Glomerular endothelial cell (primary cell): Measurements from ENCODE around the gene TRIO. TPM values are rescaled to one million over a fixed set of nuclear protein-coding genes. Genes with fewer than 3 reads are reported as not detected.

Experiments
- DNase-seq: peaks from one replicate; pipeline ENCODE4 v3.0.0-alpha.2; 2011; ENCODE audit warnings: low read depth, low spot score; ENCODE audit errors: extremely low read depth
- total RNA-seq: library from RNA; depleted of rRNA; stranded (reverse); fragments of >200 nt; gene quantifications from 2 replicates; pipeline ENCODE4 v1.2.3, GENCODE V29; 2015

Gene TRIO
- total RNA-seq, 1 donor from 2014 or later: 304 TPM

DNA sequence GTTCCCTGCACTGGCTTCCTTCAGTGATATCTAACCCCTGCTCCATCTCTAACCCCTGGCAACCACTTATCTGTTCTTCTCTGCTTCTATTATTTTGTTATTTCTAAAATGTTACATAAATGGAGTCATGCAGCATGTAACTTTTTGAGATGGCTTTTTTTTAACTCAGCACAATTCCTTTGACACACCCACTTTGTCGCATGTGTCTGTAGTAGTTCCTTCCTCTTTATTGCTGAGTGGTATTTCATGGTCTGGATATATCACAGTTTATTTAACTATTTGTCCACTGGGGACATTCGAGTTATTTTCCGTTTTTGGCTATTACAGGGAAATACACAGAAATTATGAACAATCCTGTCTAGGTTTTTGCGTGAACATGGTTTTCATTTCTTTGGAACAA is 200.2 kb downstream of the TRIO start:
- DNase-seq: no peak

- DNase-seq: no peak
Observed at GRCh38 chr5:14347522-14347921, 204.4 kb downstream of the TRIO start.

GRCh38 chr5:14348142-14348541 is 205.0 kb downstream of the TRIO start:
- no peak for DNase-seq

DNA sequence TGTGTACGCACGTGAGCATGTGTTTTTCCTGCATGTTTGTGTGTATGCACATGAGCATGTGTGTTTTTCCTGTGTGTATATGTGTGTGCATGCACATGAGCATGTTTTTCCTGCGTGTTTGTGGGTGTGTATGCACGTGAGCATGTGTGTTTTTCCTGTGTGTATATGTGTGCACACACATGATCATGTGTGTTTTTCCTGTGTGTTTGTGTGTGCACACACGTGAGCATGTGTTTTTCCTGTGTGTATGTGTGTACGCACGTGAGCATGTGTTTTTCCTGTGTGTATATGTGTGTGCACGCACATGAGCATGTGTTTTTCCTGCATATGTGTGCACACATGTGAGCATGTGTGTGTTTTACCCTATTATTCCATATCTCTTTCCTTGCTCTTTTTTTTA is 205.9 kb downstream of the TRIO start:
- no peak for DNase-seq

DNA sequence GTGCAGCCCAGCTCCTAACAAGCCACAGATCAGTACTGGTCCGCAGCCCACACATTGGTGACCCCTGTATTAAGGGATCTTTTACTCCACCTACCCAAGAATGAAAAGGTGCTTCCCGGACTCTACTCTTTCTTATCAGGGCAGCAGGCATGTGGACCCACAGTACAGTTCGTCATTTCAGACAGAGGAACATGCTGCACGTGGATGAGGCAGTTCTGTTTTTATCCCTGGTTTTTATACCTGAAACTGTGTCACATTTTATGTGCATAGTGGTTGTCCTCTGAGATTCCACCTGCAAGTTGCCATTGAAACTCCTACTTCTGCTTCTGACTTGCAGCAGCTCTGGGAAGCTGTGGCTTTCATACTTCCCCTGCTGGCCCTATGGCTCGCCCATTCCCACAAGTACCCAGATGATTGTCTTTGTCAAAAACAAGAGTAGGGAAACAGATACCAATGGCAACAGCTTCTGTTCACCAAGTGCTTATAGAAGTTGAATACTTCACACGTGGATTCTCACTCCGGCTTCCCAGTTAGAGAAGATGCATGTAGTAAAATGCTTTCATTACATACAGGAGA is 208.0 kb downstream of the TRIO start:
- DNase-seq: no peak

GRCh38 chr5:14351845-14352712 is 208.9 kb downstream of the TRIO start:
- DNase-seq: no peak

- DNase-seq: no peak
Observed at GRCh38 chr5:14353726-14354474, 210.8 kb downstream of the TRIO start.

- DNase-seq: no peak
Observed at GRCh38 chr5:14355391-14355790, 212.2 kb downstream of the TRIO start.

GRCh38 chr5:14356305-14356704 is 213.2 kb downstream of the TRIO start:
- DNase-seq: no peak

DNA sequence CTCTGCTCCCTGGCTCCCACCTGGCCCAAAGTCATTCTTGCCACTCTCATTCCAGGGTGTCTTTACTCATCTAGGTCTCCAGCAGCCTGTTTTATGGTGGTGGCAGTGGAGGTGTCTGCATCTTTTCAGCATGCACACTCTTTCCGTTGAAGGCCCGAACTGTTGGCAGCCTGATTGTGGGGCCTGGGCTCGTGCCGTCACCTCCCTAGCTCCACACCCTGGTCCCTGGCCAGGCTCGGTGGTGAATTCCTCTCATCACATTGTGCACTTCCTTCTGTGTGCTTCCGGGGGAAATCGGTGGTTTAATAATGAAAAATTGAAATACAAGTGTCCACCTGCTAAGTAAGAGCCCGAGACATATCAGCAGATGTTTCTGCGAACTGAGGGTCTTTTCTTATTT is 214.3 kb downstream of the TRIO start:
- DNase-seq: no peak

DNA sequence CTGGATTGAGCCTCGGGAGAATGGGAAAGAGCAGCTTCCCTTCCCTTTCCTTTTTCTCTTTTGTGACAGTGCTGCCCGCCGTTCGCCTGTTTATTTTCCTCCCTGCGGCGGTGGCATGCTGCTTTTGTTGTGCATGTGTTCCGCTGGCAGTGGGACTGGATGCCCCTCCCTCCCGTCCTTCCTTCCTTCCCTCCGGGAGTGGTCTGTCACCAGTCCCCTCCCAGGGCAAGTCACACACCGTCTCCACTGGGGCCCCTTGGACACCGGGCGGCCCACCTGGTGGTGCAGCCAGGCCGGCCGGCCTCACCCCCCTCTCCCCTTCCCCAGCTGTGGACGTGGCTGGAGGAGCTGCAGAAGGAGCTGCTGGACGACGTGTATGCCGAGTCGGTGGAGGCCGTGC is 214.7 kb downstream of the TRIO start:
- no peak for DNase-seq

DNA sequence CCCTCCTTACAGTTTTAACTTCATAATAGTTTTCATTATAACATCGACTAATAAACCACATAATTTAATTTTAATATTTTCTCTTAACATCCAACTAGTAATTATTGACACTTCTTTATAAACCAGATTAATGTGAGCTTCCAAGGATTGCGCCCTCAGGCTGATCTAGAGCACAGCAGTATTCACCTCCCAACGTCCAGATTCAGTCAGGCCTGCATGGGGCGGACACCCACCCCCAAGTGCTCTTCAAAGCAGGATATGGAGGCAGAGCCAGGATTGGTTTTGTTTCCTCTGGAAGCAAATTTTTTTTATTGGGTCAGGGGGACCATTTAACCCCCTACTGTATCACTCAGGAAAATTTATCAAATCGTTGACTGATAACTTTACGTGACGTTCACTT is 215.4 kb downstream of the TRIO start:
- DNase-seq: no peak

GRCh38 chr5:14359069-14360043 is 216.2 kb downstream of the TRIO start:
- DNase-seq: no peak

- no peak for DNase-seq
Observed at GRCh38 chr5:14362491-14362890, 219.3 kb downstream of the TRIO start.

DNA sequence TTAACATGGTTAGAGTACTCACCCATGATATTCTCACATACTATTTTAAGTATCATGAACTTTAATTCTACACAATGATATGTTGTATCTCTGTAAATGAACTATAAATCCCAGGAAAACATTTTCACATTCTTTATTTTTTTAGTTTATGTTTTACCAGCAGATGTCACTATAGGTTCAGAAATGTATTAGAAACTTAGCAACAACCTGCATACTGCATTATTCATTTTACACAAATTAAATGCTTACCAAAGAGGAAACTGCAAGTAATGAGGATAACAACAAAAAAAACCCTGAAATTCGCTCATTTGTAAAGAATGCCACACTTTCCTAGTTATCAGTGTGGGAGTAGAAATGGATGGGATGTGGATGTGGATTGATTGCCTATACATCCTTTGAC is 221.0 kb downstream of the TRIO start:
- no peak for DNase-seq

- DNase-seq: no peak
Observed at GRCh38 chr5:14364576-14365472, 221.7 kb downstream of the TRIO start.

- DNase-seq: no peak
Observed at GRCh38 chr5:14365831-14366430, 222.8 kb downstream of the TRIO start.

DNA sequence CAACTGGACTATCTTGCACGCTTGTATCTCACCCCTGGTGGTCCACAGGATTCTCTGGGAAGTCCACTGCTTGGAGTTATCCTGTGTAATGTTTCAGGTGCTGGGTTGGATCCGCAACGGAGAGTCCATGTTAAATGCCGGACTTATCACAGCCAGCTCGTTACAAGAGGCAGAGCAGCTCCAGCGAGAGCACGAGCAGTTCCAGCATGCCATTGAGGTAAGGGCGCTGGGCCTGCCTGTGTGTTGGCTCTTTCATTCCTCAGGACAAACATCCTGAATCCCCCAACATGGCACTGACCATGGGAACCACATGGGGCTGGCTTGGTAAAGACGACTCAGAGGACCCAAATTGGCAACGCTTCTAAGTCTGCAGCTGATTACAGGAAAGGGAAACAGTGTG is 223.6 kb downstream of the TRIO start:
- no peak for DNase-seq

GRCh38 chr5:14367364-14367763 is 224.2 kb downstream of the TRIO start:
- DNase-seq: no peak
